Stomach (tissue), 9 donors: ENCODE data around the gene TARBP1. TPM values are rescaled to one million over a fixed set of nuclear protein-coding genes. Genes with fewer than 3 reads are reported as not detected.

Source experiments
- DNase-seq, 2 donors: peaks; one replicate each; pipeline versions ENCODE4 v3.0.0 to v3.0.0-alpha.2; 2013 to 2019
- H3K27ac ChIP-seq, 5 donors: fragments of 200-600 bp in 4 of 5; sonication (generic) in 4 of 5; one replicate each; pipeline ENCODE4 v1.5.1; 2013 to 2019; ENCODE audit warnings: mild to moderate bottlenecking in 1 of 5, moderate library complexity in 1 of 5
- H3K27me3 ChIP-seq, 3 donors: fragments of 200-600 bp; sonication (generic); one replicate each; pipeline ENCODE4 v1.5.1; 2017 to 2019; ENCODE audit warnings: mixed run types in 1 of 3
- H3K36me3 ChIP-seq, 4 donors: fragments of 200-600 bp; sonication (generic); 1 replicate in 3 of 4; 2 replicates in 1 of 4; pipeline ENCODE4 v1.5.1; 2016 to 2019
- H3K4me1 ChIP-seq, 4 donors: fragments of 200-600 bp; sonication (generic); one replicate each; pipeline ENCODE4 v1.5.1; 2016 to 2019
- H3K4me3 ChIP-seq, 4 donors: fragments of 200-600 bp; sonication (generic) in 3 of 4; one replicate each; pipeline ENCODE4 v1.5.1; 2016 to 2019; ENCODE audit warnings: mild to moderate bottlenecking in 1 of 4
- H3K9me3 ChIP-seq, 4 donors: fragments of 200-600 bp; sonication (generic); one replicate each; pipeline ENCODE4 v1.5.1; 2016 to 2019
- EP300 ChIP-seq: sonication (generic); formaldehyde crosslinking; IDR thresholded peaks from one replicate; pipeline ENCODE4 v1.6.1; 2017; ENCODE audit warnings: antibody characterized with exemption
- POLR2A ChIP-seq, 4 donors: fragments of 450-650 bp; IDR thresholded peaks; one replicate each; pipeline ENCODE4 v1.6.1; 2016; ENCODE audit warnings: antibody characterized with exemption in 4 of 4, control low read depth in 2 of 4, mild to moderate bottlenecking in 1 of 4, moderate library complexity in 1 of 4
- POLR2AphosphoS5 ChIP-seq, 3 donors: sonication (generic); formaldehyde crosslinking; IDR thresholded peaks; one replicate each; pipeline ENCODE4 v1.6.1; 2016; ENCODE audit warnings: antibody characterized with exemption in 3 of 3
- WGBS, 5 donors: extraction: QIAGEN DNeasy Blood & Tissue Kit in 3 of 5; methylation state at CpG; one replicate each; pipeline versions ENCODE4 v1.1.5 to v1.1.7; 2013 to 2018; 5-methylcytosine and 5-hydroxymethylcytosine counted together
- intact Hi-C: fragments of 100-400 bp; cut with DNase I; formaldehyde crosslinking; loops from one replicate; pipeline ENCODE4 v1.15.1; 2023; ENCODE audit warnings: low total_unique reads
- polyA plus RNA-seq, 3 donors: library from polyadenylated mRNA; stranded (reverse); fragments of 200-250 nt; gene quantifications; one replicate each; pipeline ENCODE4 v1.2.3, GENCODE V29; 2013
- total RNA-seq, 5 donors: library from RNA; depleted of rRNA; stranded (reverse); fragments of >200 nt; gene quantifications; one replicate each; pipeline versions ENCODE4 v1.1.0 to v1.2.3, GENCODE V29; 2014 to 2016
- TF ChIP-seq, protein P1 (sequence below), 7 experiments: fragments of 450-650 bp in 4 of 7; fragments of 200-600 bp in 3 of 7; sonication (generic) in 3 of 7; IDR thresholded peaks; one replicate each; pipeline ENCODE4 v1.5.1; 2016 to 2019; ENCODE audit warnings: antibody characterized with exemption in 7 of 7, control low read depth in 2 of 7, mild to moderate bottlenecking in 1 of 7
- donor health status: healthy with polysubstance abuse.
- donor health status: Bipolar disorder and iron deficiency.
- donor health status: healthy.

The TARBP1 gene
- total and polyA plus RNA-seq, 8 donors, result 5.7 to 63.2 (median 30.3) TPM

DNA sequence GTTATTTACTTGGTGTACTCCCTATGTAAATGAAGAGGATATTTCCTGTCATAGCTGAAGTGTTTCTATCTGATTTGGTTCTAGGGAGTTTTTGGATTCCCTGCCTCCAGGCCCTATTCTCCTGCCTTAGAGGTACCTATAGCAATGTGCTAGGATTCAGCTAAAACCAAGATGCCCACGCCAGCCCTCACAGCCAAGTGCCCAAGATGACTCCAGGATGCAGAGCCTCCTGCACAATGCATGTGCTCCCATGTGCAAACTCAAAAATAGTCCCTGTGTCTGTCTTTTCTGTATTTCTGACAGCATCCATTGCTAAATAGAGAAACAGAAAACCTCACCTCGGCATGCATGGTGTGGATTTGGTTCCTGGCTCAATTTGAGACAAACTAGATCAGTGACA is 887 bp upstream of the TARBP1 start:
- H3K9me3 ChIP-seq, result no peaks in the 10 kb centered on the region
- H3K27ac ChIP-seq, result no peak overlapping the region
- DNase-seq, result no peak
- WGBS, 5 donors, result 69 to 85% (median 82%) methylated on average over 2 of the region's 2 CpGs
- peaks cover 14 to 29% (median 18%) of the 10 kb centered on the region in 4 donors for H3K4me1 ChIP-seq
- H3K27me3 ChIP-seq, result no peaks in the 10 kb centered on the region
- TF ChIP-seq POLR2A (IDR thresholded peaks at IDR 0.05) (no peak), POLR2AphosphoS5 (IDR thresholded peaks at IDR 0.05) (no peak), EP300 (no peak)
- TF ChIP-seq, protein P1, sequence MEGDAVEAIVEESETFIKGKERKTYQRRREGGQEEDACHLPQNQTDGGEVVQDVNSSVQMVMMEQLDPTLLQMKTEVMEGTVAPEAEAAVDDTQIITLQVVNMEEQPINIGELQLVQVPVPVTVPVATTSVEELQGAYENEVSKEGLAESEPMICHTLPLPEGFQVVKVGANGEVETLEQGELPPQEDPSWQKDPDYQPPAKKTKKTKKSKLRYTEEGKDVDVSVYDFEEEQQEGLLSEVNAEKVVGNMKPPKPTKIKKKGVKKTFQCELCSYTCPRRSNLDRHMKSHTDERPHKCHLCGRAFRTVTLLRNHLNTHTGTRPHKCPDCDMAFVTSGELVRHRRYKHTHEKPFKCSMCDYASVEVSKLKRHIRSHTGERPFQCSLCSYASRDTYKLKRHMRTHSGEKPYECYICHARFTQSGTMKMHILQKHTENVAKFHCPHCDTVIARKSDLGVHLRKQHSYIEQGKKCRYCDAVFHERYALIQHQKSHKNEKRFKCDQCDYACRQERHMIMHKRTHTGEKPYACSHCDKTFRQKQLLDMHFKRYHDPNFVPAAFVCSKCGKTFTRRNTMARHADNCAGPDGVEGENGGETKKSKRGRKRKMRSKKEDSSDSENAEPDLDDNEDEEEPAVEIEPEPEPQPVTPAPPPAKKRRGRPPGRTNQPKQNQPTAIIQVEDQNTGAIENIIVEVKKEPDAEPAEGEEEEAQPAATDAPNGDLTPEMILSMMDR (IDR thresholded peaks at IDR 0.05), result no peak
- no peak overlapping the region for H3K4me3 ChIP-seq
- H3K36me3 ChIP-seq, result no peaks in the 10 kb centered on the region
- intact Hi-C loops, result no loop called here

DNA sequence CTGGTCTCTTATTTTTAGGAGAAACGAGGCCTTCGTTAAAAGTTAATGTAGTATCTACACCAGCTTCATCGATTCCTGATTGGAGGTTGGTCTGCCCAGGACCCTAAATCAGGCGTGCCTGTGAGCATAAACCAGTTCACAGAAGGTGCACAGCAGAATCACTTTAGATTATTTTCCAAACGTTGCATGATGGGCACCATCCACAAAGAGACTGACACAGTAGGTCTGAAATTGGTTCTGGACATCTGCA is 256 bp upstream of the TARBP1 start:
- 4 to 18% (median 12%) methylated on average over 5 of the region's 5 CpGs for WGBS, 5 donors
- peaks cover 14 to 35% (median 18%) of the 10 kb centered on the region in 4 donors for H3K4me1 ChIP-seq
- intact Hi-C loops, result no loop called here
- no peaks in the 10 kb centered on the region for H3K9me3 ChIP-seq
- DNase-seq, result no peak
- no peaks in the 10 kb centered on the region for H3K27me3 ChIP-seq
- H3K27ac ChIP-seq, result peak overlapping the region; percentile 81 to 99 (median 97)
- peak overlapping the region; percentile 76 to 95 (median 80) for H3K4me3 ChIP-seq
- no peaks in the 10 kb centered on the region for H3K36me3 ChIP-seq
- no peak for TF ChIP-seq EP300
- TF ChIP-seq, protein P1 (IDR thresholded peaks at IDR 0.05), result no peak
- TF ChIP-seq POLR2A (IDR thresholded peaks at IDR 0.05), result no peak
- no peak for TF ChIP-seq POLR2AphosphoS5 (IDR thresholded peaks at IDR 0.05)

DNA sequence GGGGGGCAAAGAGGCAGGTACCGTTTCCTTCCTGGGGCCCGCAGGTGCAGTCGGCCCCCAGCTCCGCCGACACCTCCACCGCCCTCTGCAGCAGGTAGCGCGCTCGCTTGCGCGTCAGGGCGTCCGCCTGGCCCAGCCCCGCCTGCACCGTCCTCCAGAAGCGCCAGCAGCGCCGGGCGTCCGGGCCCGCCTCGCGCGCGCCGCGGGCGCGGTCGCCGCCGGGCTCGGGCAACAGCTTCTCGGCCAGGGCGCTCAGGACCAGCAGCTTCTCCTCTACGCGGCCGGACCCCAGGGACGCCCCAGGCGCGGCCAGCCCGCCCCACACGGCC is 863 bp downstream of the TARBP1 start:
- intact Hi-C loops, result no loop called here
- DNase-seq, result peak; percentile 78 to 89
- Histone ChIP-seq H3K9me3 (no peaks in the 10 kb centered on the region), H3K27me3 (no peaks in the 10 kb centered on the region), H3K4me1 (peaks cover 14 to 36% (median 18%) of the 10 kb centered on the region in 4 donors), H3K36me3 (no peaks in the 10 kb centered on the region), H3K4me3 (peak overlapping the region; percentile 76 to 95 (median 80)), H3K27ac (peak overlapping the region; percentile 81 to 99 (median 97))
- whole genome bisulfite sequencing, 5 donors, result 0 to 1% (median 0%) methylated on average over 3 to 43 of the region's 43 CpGs; no CpG with 5 or more reads in 1 of the 5 donors
- TF ChIP-seq, protein P1 (IDR thresholded peaks at IDR 0.05), result no peak
- peak in 2 of 3 donors; percentile 3 to 23 for TF ChIP-seq POLR2AphosphoS5 (IDR thresholded peaks at IDR 0.05)
- no peak for TF ChIP-seq POLR2A (IDR thresholded peaks at IDR 0.05)
- no peak for TF ChIP-seq EP300

DNA sequence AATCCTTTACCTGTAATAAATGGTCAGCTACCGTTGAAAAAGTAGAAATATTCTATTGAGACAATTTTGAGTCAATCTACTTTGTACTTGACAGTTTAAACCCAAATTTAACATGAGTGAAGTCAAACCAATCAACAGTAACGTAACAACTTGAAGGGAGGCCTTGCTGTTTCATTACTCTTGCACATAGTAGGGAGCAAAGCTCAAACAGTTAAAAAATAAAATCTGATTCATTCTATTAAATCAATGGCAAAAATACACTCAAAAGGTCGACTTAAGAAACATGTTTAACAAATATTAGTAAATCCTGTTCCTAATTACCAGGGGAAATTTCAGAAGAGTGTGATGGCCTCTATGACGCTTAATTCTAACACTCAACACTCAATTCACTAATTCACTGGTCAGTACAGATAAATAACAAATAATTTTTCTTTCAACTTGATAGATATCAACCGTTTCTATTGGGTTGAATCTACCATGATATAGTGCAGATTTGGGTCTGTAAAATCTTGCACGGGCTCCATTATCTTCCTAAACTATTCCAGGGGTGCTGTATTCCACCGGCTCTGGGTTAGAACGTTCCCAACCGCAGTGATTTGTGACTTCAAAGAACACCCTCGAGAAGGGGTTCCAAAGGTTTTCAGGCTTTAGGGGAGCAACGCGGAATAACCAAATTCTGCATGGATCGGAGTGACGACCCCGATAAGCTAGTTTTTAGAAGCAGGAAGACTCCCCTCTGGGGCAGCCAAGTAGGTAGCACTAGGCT is 1.4 kb downstream of the TARBP1 start:
- intact Hi-C loops, result no loop called here
- no peaks in the 10 kb centered on the region for H3K36me3 ChIP-seq
- WGBS, 5 donors, result 13 to 20% (median 15%) methylated on average over 15 of the region's 15 CpGs
- peak overlapping the region; percentile 81 to 99 (median 97) for H3K27ac ChIP-seq
- DNase-seq, result no peak
- peak overlapping the region; percentile 76 to 95 (median 80) for H3K4me3 ChIP-seq
- no peaks in the 10 kb centered on the region for H3K27me3 ChIP-seq
- TF ChIP-seq POLR2A (IDR thresholded peaks at IDR 0.05), result no peak
- TF ChIP-seq, protein P1 (IDR thresholded peaks at IDR 0.05), result no peak
- no peak for TF ChIP-seq EP300
- no peak for TF ChIP-seq POLR2AphosphoS5 (IDR thresholded peaks at IDR 0.05)
- no peaks in the 10 kb centered on the region for H3K9me3 ChIP-seq
- H3K4me1 ChIP-seq, result peaks cover 14 to 36% (median 18%) of the 10 kb centered on the region in 4 donors
